HCT116 (cell line): ENCODE measurements around the gene TACR3. TPM values are rescaled to one million over a fixed set of nuclear protein-coding genes. Genes with fewer than 3 reads are reported as not detected.

Source experiments
- ATAC-seq: fragments of 200-7000 bp; cut with Tn5 transposase; 2 replicates; pipeline ENCODE4 v1.9.1; 2020; ENCODE audit warnings: mild to moderate bottlenecking, moderate library complexity
- BruUV-seq: library from RNA; stranded (reverse); fragments of 400-500 nt; replicated peaks from 2 replicates; lab custom pipeline; 2021; lab: Mats Ljungman, UMichigan
- CTCF ChIA-PET: fragments of 300-600 bp; sonication (Branson Sonifier 250); formaldehyde crosslinking; loops from one replicate; lab custom pipeline; 2021; ENCODE audit warnings: antibody characterized with exemption; lab: Charles Lee
- POLR2A ChIA-PET: fragments of 300-600, 350-600 bp; sonication (Branson Sonifier 250); formaldehyde crosslinking; loops from one replicate; lab custom pipeline; 2021; ENCODE audit warnings: antibody characterized with exemption; lab: Charles Lee
- RAD21 ChIA-PET, 2 experiments: fragments of 300-600 bp; sonication (Branson Sonifier 250); formaldehyde crosslinking; loops; one replicate each; lab custom pipeline; 2023; ENCODE audit warnings: low total read pairs in 2 of 2; ENCODE audit not compliant: uncharacterized antibody in 2 of 2, unreplicated experiment in 2 of 2, low non-redundant PET in 1 of 2; lab: Charles Lee
- DNase-seq: peaks from one replicate; pipeline ENCODE4 v3.0.0-alpha.2; 2010; ENCODE audit warnings: low read depth, low spot score
- H2AFZ ChIP-seq: fragments of 200-600 bp; shearing (Covaris generic), sonication (generic); 2 replicates; pipeline ENCODE4 v1.6.1; 2017; ENCODE audit warnings: low read depth, mixed run types, mixed read lengths, antibody characterized with exemption, low read length; ENCODE audit not compliant: poor library complexity, severe bottlenecking
- H3K27ac ChIP-seq: 2 replicates; pipeline ENCODE4 v1.5.1; 2012; ENCODE audit warnings: low read depth, low read length
- H3K27me3 ChIP-seq: fragments of 200-600 bp; sonication (generic); 2 replicates; pipeline ENCODE4 v1.6.1; 2016; ENCODE audit warnings: mixed run types, low read length, mixed read lengths; ENCODE audit not compliant: insufficient read depth
- H3K36me3 ChIP-seq, 2 experiments: fragments of 200-500 bp in 1 of 2; fragments of 200-600 bp in 1 of 2; sonication (Bioruptor generic) in 1 of 2; sonication (generic) in 1 of 2; 2 replicates each; pipeline versions ENCODE4 v1.5.1 to v1.6.1; 2014 to 2016; ENCODE audit warnings: low read length in 2 of 2, inconsistent platforms in 1 of 2, mixed read lengths in 1 of 2, mixed run types in 1 of 2; ENCODE audit not compliant: insufficient read depth in 2 of 2, control insufficient read depth in 1 of 2
- H3K4me1 ChIP-seq, 2 experiments: fragments of 200-600 bp in 1 of 2; sonication (generic) in 1 of 2; 2 replicates each; pipeline versions ENCODE4 v1.5.1 to v1.6.1; 2012 to 2017; ENCODE audit warnings: low read length in 2 of 2, inconsistent platforms in 1 of 2, mild to moderate bottlenecking in 1 of 2, mixed read lengths in 1 of 2, mixed run types in 1 of 2, moderate library complexity in 1 of 2; ENCODE audit not compliant: insufficient read depth in 2 of 2, control insufficient read depth in 1 of 2
- H3K4me2 ChIP-seq: fragments of 200-600 bp; sonication (generic); 2 replicates; pipeline ENCODE4 v1.6.1; 2017; ENCODE audit warnings: mixed run types, low read length, mixed read lengths
- H3K4me3 ChIP-seq, 2 experiments: fragments of 200-600 bp in 1 of 2; sonication (generic) in 1 of 2; replicated peaks in 1 of 2; 2 replicates each; pipeline ENCODE4 v1.5.1; 2011 to 2016; ENCODE audit warnings: low read length in 2 of 2, control low read depth in 1 of 2, low read depth in 1 of 2, mild to moderate bottlenecking in 1 of 2, mixed read lengths in 1 of 2, mixed run types in 1 of 2
- H3K79me2 ChIP-seq: fragments of 200-600 bp; sonication (generic); 2 replicates; pipeline ENCODE4 v1.6.1; 2017; ENCODE audit warnings: mild to moderate bottlenecking, mixed run types, low read length, moderate library complexity, mixed read lengths; ENCODE audit not compliant: insufficient read depth
- H3K9ac ChIP-seq: fragments of 200-600 bp; sonication (generic); 2 replicates; pipeline ENCODE4 v1.6.1; 2016; ENCODE audit warnings: low read length, mixed read lengths
- H3K9me2 ChIP-seq: fragments of 200-600 bp; sonication (generic), shearing (Covaris generic); 2 replicates; pipeline ENCODE4 v1.6.1; 2017; ENCODE audit warnings: mixed run types, mild to moderate bottlenecking, moderate library complexity; ENCODE audit not compliant: insufficient read depth
- H3K9me3 ChIP-seq, 2 experiments: fragments of 200-500 bp in 1 of 2; fragments of 200-600 bp in 1 of 2; sonication (Bioruptor generic) in 1 of 2; sonication (generic) in 1 of 2; 2 replicates each; pipeline ENCODE4 v1.6.1; 2014 to 2017; ENCODE audit warnings: low read length in 2 of 2, mixed read lengths in 2 of 2, inconsistent platforms in 1 of 2, low read depth in 1 of 2, mild to moderate bottlenecking in 1 of 2, mixed run types in 1 of 2, moderate library complexity in 1 of 2; ENCODE audit not compliant: control insufficient read depth in 1 of 2, insufficient read depth in 1 of 2
- H4K20me1 ChIP-seq: fragments of 200-600 bp; sonication (generic), shearing (Covaris generic); 2 replicates; pipeline ENCODE4 v1.6.1; 2017; ENCODE audit warnings: mixed run types, mild to moderate bottlenecking, moderate library complexity; ENCODE audit not compliant: insufficient read depth
- CEBPB ChIP-seq: IDR thresholded peaks from 2 replicates; pipeline ENCODE4 v1.6.1; 2012; ENCODE audit warnings: low read depth
- CTCF ChIP-seq, 3 experiments: fragments of 200-600 bp in 1 of 3; sonication (generic) in 1 of 3; IDR thresholded peaks in 2 of 3; conservative IDR thresholded peaks in 1 of 3; 2 replicates each; pipeline ENCODE4 v1.5.1; 2012 to 2017; ENCODE audit warnings: low read depth in 2 of 3, low read length in 2 of 3, antibody characterized with exemption in 1 of 3, borderline replicate concordance in 1 of 3, control low read depth in 1 of 3, mild to moderate bottlenecking in 1 of 3, mixed read lengths in 1 of 3, mixed run types in 1 of 3, moderate library complexity in 1 of 3; ENCODE audit not compliant: insufficient read depth in 1 of 3
- EGR1 ChIP-seq: IDR thresholded peaks from 2 replicates; pipeline ENCODE4 v1.6.1; 2012; ENCODE audit warnings: low read depth
- ELF1 ChIP-seq: IDR thresholded peaks from 2 replicates; pipeline ENCODE4 v1.6.1; 2012; ENCODE audit warnings: low read depth, borderline replicate concordance
- EZH2 ChIP-seq: fragments of 200-600 bp; sonication (generic); IDR thresholded peaks from 2 replicates; pipeline ENCODE4 v1.6.1; 2017; ENCODE audit warnings: antibody characterized with exemption, mixed run types
- FOSL1 ChIP-seq: IDR thresholded peaks from 2 replicates; pipeline ENCODE4 v1.6.1; 2012; ENCODE audit warnings: low read depth
- POLR2A ChIP-seq: IDR thresholded peaks from 2 replicates; pipeline ENCODE4 v1.7.0; 2011; ENCODE audit warnings: borderline replicate concordance; ENCODE audit not compliant: insufficient read depth, insufficient read length; ENCODE audit errors: extremely low read depth
- RAD21 ChIP-seq: IDR thresholded peaks from 2 replicates; pipeline ENCODE4 v1.6.1; 2012; ENCODE audit warnings: low read depth, mild to moderate bottlenecking
- REST ChIP-seq: IDR thresholded peaks from 2 replicates; pipeline ENCODE4 v1.6.1; 2012; ENCODE audit warnings: low read depth
- SIN3A ChIP-seq: IDR thresholded peaks from 2 replicates; pipeline ENCODE4 v1.6.1; 2012; ENCODE audit warnings: low read depth
- SP1 ChIP-seq: IDR thresholded peaks from 2 replicates; pipeline ENCODE4 v1.6.1; 2012; ENCODE audit warnings: low read depth
- SRF ChIP-seq: IDR thresholded peaks from 2 replicates; pipeline ENCODE4 v1.6.1; 2012; ENCODE audit warnings: low read depth
- YY1 ChIP-seq: IDR thresholded peaks from 2 replicates; pipeline ENCODE4 v1.6.1; 2011; ENCODE audit warnings: low read length, low read depth, moderate library complexity, mild to moderate bottlenecking; ENCODE audit not compliant: insufficient replicate concordance; ENCODE audit errors: extremely low read depth
- ZBTB33 ChIP-seq: IDR thresholded peaks from 2 replicates; pipeline ENCODE4 v1.6.1; 2011; ENCODE audit warnings: mild to moderate bottlenecking, low read length, moderate library complexity; ENCODE audit not compliant: insufficient replicate concordance; ENCODE audit errors: extremely low read depth
- ZFX ChIP-seq: fragments of 450-650 bp; IDR thresholded peaks from 2 replicates; pipeline ENCODE4 v1.6.1; 2017
- intact Hi-C: fragments of 100-400 bp; cut with micrococcal nuclease; formaldehyde crosslinking; loops from 2 replicates; pipeline ENCODE4 v1.10.0; 2022
- total RNA-seq: library from RNA; stranded (reverse); gene quantifications from one replicate; pipeline ENCODE4 v1.2.1, GENCODE V29; 2021; ENCODE audit not compliant: unreplicated experiment

The TACR3 gene
- total RNA-seq, 1 experiment from 2014 or later: not detected

GRCh38 chr4:103648541-103648940 is 71.2 kb downstream of the TACR3 start:
- no peaks in the 10 kb centered on the region for H3K36me3 ChIP-seq
- H3K27ac ChIP-seq: no peak overlapping the region
- DNase-seq (no peak), ATAC-seq (no peak)
- no peaks in the 10 kb centered on the region for H4K20me1 ChIP-seq
- no peaks in the 10 kb centered on the region for H3K79me2 ChIP-seq
- no peaks in the 10 kb centered on the region for H3K9me2 ChIP-seq
- H3K9me3 ChIP-seq: no peaks in the 10 kb centered on the region
- no peak overlapping the region for H3K9ac ChIP-seq
- no peak overlapping the region for H3K4me2 ChIP-seq
- no peak overlapping the region for H3K4me3 ChIP-seq
- POLR2A ChIA-PET: no interaction called here
- no peak overlapping the region for H2AFZ ChIP-seq
- TF ChIP-seq YY1: no peak
- no peak for TF ChIP-seq ZFX
- no peak for TF ChIP-seq ELF1
- no peak for TF ChIP-seq EGR1
- no peak for TF ChIP-seq POLR2A
- no peak for TF ChIP-seq CTCF (IDR thresholded peaks at IDR 0.05 in 2 of 3, conservative IDR thresholded peaks at IDR 0.05 in 1 of 3; ENCODE audit: borderline replicate concordance in 1 of 3, insufficient read depth in 1 of 3, low read depth in 2 of 3, low read length in 2 of 3)
- no peak for TF ChIP-seq REST
- no peak for TF ChIP-seq RAD21
- no peak for TF ChIP-seq FOSL1
- no peak for TF ChIP-seq SRF
- no peak for TF ChIP-seq ZBTB33
- no peak for TF ChIP-seq CEBPB
- TF ChIP-seq SIN3A: no peak
- TF ChIP-seq SP1: no peak
- TF ChIP-seq EZH2: no peak
- RAD21 ChIA-PET: no interaction called here
- H3K27me3 ChIP-seq: no peaks in the 10 kb centered on the region
- CTCF ChIA-PET: no interaction called here
- no TSS peak for BruUV-seq
- H3K4me1 ChIP-seq: no peaks in the 10 kb centered on the region
- intact Hi-C loops: no loop called here
